CD4-positive, alpha-beta T cell (primary cell): Measurements from ENCODE around the gene BPIFB6. TPM values are rescaled to one million over a fixed set of nuclear protein-coding genes. Genes with fewer than 3 reads are reported as not detected.

ENCODE experiments used
- ATAC-seq: fragments of 200-7000 bp; cut with Tn5 transposase; one replicate; pipeline ENCODE4 v1.10.0; 2022; ENCODE audit warnings: mild to moderate bottlenecking; ENCODE audit not compliant: poor library complexity
- CTCF ChIA-PET: fragments of 350-600 bp; sonication (Branson Sonifier 250); formaldehyde crosslinking; loops from one replicate; lab custom pipeline; 2021; ENCODE audit warnings: antibody characterized with exemption, inconsistent platforms; lab: Charles Lee
- POLR2A ChIA-PET: fragments of 350-600 bp; sonication (Branson Sonifier 250); formaldehyde crosslinking; loops from one replicate; lab custom pipeline; 2021; ENCODE audit warnings: antibody characterized with exemption, inconsistent platforms; lab: Charles Lee
- DNase-seq, 14 experiments: peaks; one replicate each; pipeline ENCODE4 v3.0.0-alpha.2; 2013 to 2020; ENCODE audit warnings: mixed read lengths in 2 of 14
- H3K27ac ChIP-seq, 2 donors: one replicate each; pipeline versions ENCODE4 v1.5.1 to v1.7.0; 2013; ENCODE audit warnings: low read length in 2 of 2, low read depth in 1 of 2, mild to moderate bottlenecking in 1 of 2
- H3K27me3 ChIP-seq, 2 experiments: 1 replicate in 1 of 2; 2 replicates in 1 of 2; pipeline versions ENCODE4 v1.6.1 to v1.7.0; 2013; ENCODE audit warnings: low read length in 2 of 2, control low read depth in 1 of 2, mild to moderate bottlenecking in 1 of 2, moderate library complexity in 1 of 2; ENCODE audit not compliant: insufficient read depth in 2 of 2, control insufficient read depth in 1 of 2
- H3K36me3 ChIP-seq: one replicate; pipeline ENCODE4 v1.6.1; 2013; ENCODE audit warnings: low read length, control low read depth; ENCODE audit not compliant: insufficient read depth
- H3K4me1 ChIP-seq: one replicate; pipeline ENCODE4 v1.6.1; 2013; ENCODE audit warnings: low read length, control low read depth; ENCODE audit not compliant: insufficient read depth
- H3K4me3 ChIP-seq: one replicate; pipeline ENCODE4 v1.5.1; 2013; ENCODE audit warnings: mild to moderate bottlenecking, low read length, moderate library complexity
- H3K9me3 ChIP-seq, 2 experiments: 1 replicate in 1 of 2; 2 replicates in 1 of 2; pipeline versions ENCODE4 v1.6.1 to v1.7.0; 2013; ENCODE audit warnings: low read length in 2 of 2, mild to moderate bottlenecking in 2 of 2, control low read depth in 1 of 2, moderate library complexity in 1 of 2; ENCODE audit not compliant: control insufficient read depth in 1 of 2, insufficient read depth in 1 of 2
- H3K27ac Mint-ChIP-seq: one replicate; pipeline ENCODE4 v1.8.0; 2020; ENCODE audit warnings: mixed read lengths
- H3K27me3 Mint-ChIP-seq: one replicate; pipeline ENCODE4 v1.8.0; 2021; ENCODE audit warnings: mixed read lengths
- H3K36me3 Mint-ChIP-seq: one replicate; pipeline ENCODE4 v1.8.0; 2021; ENCODE audit warnings: low read depth, mixed read lengths
- H3K4me1 Mint-ChIP-seq: one replicate; pipeline ENCODE4 v1.8.0; 2021; ENCODE audit warnings: low read depth, mixed read lengths
- H3K4me3 Mint-ChIP-seq: one replicate; pipeline ENCODE4 v1.8.0; 2020; ENCODE audit warnings: mild to moderate bottlenecking, mixed read lengths
- H3K9me3 Mint-ChIP-seq: one replicate; pipeline ENCODE4 v1.8.0; 2020; ENCODE audit warnings: mixed read lengths
- CTCF ChIP-seq: fragments of 200-600 bp; IDR thresholded peaks from one replicate; pipeline ENCODE4 v1.8.0; 2022; ENCODE audit warnings: antibody characterized with exemption, mild to moderate bottlenecking
- intact Hi-C, 2 experiments: fragments of 100-400 bp; cut with DNase I in 1 of 2; cut with micrococcal nuclease in 1 of 2; formaldehyde crosslinking; loops; one replicate each; pipeline versions ENCODE4 v1.15.1 to v1.9.0; 2023 to 2025; cut with DNase I, micrococcal nuclease
- total RNA-seq, 174 experiments: library from RNA in 2 of 174; stranded (reverse) in 2 of 174; gene quantifications; one replicate each; pipeline ENCODE4 v1.2.3 and lab custom pipeline; 2021 to 2026

Gene BPIFB6
- total RNA-seq, 2 experiments from 2014 or later: not detected

- no peaks in the 10 kb centered on the region for H3K27me3 Mint-ChIP-seq
- ATAC-seq: no peak
- no peak overlapping the region for H3K27ac ChIP-seq
- intact Hi-C loops: no loop called here
- peaks cover 0 to 10% of the 10 kb centered on the region in 2 experiments for H3K9me3 ChIP-seq
- no peaks in the 10 kb centered on the region for H3K36me3 ChIP-seq
- H3K9me3 Mint-ChIP-seq: no peaks in the 10 kb centered on the region
- H3K4me3 ChIP-seq: no peak overlapping the region
- DNase-seq: no peak
- no peak for TF ChIP-seq CTCF
- no peaks in the 10 kb centered on the region for H3K36me3 Mint-ChIP-seq
- ChIA-PET POLR2A (no interaction called here), CTCF (no interaction called here)
- H3K4me1 ChIP-seq: no peaks in the 10 kb centered on the region
- no peak overlapping the region for H3K4me3 Mint-ChIP-seq
- no peak overlapping the region for H3K27ac Mint-ChIP-seq
- no peaks in the 10 kb centered on the region for H3K4me1 Mint-ChIP-seq
- no peaks in the 10 kb centered on the region for H3K27me3 ChIP-seq
These were observed 9.2 kb upstream of the BPIFB6 start for GRCh38 chr20:33022289-33022688.

- ATAC-seq: no peak
- no peak for TF ChIP-seq CTCF
- H3K27me3 Mint-ChIP-seq: no peaks in the 10 kb centered on the region
- ChIA-PET CTCF (no interaction called here), POLR2A (no interaction called here)
- Histone ChIP-seq H3K4me3 (no peak overlapping the region), H3K9me3 (peaks cover 0 to 10% of the 10 kb centered on the region in 2 experiments), H3K27ac (no peak overlapping the region), H3K4me1 (no peaks in the 10 kb centered on the region), H3K36me3 (no peaks in the 10 kb centered on the region), H3K27me3 (no peaks in the 10 kb centered on the region)
- no peaks in the 10 kb centered on the region for H3K36me3 Mint-ChIP-seq
- H3K9me3 Mint-ChIP-seq: no peaks in the 10 kb centered on the region
- DNase-seq: no peak
- H3K4me3 Mint-ChIP-seq: no peak overlapping the region
- no peaks in the 10 kb centered on the region for H3K4me1 Mint-ChIP-seq
- intact Hi-C loops: no loop called here
- H3K27ac Mint-ChIP-seq: no peak overlapping the region
These were observed 8.6 kb upstream of the BPIFB6 start for GRCh38 chr20:33022694-33023438.

DNA sequence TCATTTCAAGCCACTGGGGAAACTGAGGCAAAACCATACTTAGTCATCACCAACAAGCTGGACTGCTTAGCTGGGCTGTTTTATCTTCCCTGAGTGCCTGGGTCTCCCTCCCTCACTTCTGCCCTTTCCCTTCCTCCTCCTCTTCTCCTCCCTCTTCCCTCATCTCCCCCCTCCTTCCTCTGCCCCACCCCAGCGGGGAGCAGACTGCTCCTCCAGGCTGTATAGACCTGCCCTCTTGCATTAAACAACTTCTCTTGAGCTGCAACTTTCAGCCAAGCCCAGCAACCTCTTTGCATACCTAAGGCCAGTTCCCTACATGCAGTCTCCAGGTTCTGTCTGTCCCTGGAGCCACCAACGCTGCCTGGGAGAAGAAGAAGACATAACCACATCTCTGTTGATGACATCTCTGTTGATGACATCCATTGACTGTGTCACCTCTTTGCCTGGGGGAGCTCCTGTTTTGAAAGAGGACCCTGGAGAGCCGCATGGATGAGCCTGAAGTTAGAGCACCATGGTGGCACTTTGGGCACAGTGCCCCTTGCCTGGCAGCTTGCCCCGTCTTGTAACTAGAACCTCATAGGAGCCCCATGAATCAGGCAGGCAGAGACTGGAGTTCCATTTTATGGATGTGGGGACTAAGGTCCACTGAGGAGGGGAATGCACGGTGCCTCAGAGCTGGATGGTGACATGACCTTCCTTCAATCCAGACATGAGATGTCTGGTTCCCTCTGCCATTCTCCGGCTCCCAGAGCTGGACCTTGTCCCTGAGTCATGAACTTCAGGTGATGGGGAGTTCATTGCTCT, 7.8 kb upstream of the BPIFB6 start:
- TF ChIP-seq CTCF: no peak
- Histone ChIP-seq H3K27ac (no peak overlapping the region), H3K36me3 (no peaks in the 10 kb centered on the region), H3K27me3 (no peaks in the 10 kb centered on the region), H3K4me1 (no peaks in the 10 kb centered on the region), H3K4me3 (no peak overlapping the region), H3K9me3 (peaks cover 0 to 10% of the 10 kb centered on the region in 2 experiments)
- H3K9me3 Mint-ChIP-seq: no peaks in the 10 kb centered on the region
- DNase-seq (no peak), ATAC-seq (no peak)
- H3K4me1 Mint-ChIP-seq: no peaks in the 10 kb centered on the region
- intact Hi-C loops: no loop called here
- H3K27ac Mint-ChIP-seq: no peak overlapping the region
- ChIA-PET CTCF (no interaction called here), POLR2A (no interaction called here)
- H3K27me3 Mint-ChIP-seq: no peaks in the 10 kb centered on the region
- no peak overlapping the region for H3K4me3 Mint-ChIP-seq
- H3K36me3 Mint-ChIP-seq: no peaks in the 10 kb centered on the region
